HAP-1 (cell line): ENCODE measurements around the gene MRPL36.

ENCODE experiments used
- DNase-seq, 2 experiments: peaks; one replicate each; pipeline ENCODE4 v3.0.0-alpha.2; 2016 to 2020; ENCODE audit warnings: low spot score in 2 of 2
- H3K27me3 ChIP-seq: fragments of 250-450 bp; sonication (Bioruptor Pico); 2 replicates; pipeline ENCODE4 v1.5.1; 2020; ENCODE audit warnings: low read depth, mild to moderate bottlenecking, moderate library complexity
- H3K36me3 ChIP-seq: fragments of 250-450 bp; sonication (Bioruptor Pico); replicated peaks from 2 replicates; pipeline ENCODE4 v1.5.1; 2020; ENCODE audit warnings: mild to moderate bottlenecking
- H3K4me1 ChIP-seq: fragments of 250-450 bp; sonication (Bioruptor Pico); 2 replicates; pipeline ENCODE4 v1.5.1; 2020; ENCODE audit warnings: mild to moderate bottlenecking
- H3K4me3 ChIP-seq: fragments of 250-450 bp; sonication (Bioruptor Pico); 2 replicates; pipeline ENCODE4 v1.5.1; 2020; ENCODE audit warnings: mild to moderate bottlenecking, moderate library complexity
- H3K9me3 ChIP-seq: fragments of 250-450 bp; sonication (Bioruptor Pico); 2 replicates; pipeline ENCODE4 v1.5.1; 2020; ENCODE audit warnings: mild to moderate bottlenecking, moderate library complexity
- in situ Hi-C: fragments of 300-500 bp; cut with MboI; formaldehyde crosslinking; loops from 3 replicates; pipeline ENCODE4 v1.14.3; 2020; ENCODE audit warnings: low sequenced_read_pairs, inconsistent platforms, mixed read lengths

The MRPL36 gene

DNA sequence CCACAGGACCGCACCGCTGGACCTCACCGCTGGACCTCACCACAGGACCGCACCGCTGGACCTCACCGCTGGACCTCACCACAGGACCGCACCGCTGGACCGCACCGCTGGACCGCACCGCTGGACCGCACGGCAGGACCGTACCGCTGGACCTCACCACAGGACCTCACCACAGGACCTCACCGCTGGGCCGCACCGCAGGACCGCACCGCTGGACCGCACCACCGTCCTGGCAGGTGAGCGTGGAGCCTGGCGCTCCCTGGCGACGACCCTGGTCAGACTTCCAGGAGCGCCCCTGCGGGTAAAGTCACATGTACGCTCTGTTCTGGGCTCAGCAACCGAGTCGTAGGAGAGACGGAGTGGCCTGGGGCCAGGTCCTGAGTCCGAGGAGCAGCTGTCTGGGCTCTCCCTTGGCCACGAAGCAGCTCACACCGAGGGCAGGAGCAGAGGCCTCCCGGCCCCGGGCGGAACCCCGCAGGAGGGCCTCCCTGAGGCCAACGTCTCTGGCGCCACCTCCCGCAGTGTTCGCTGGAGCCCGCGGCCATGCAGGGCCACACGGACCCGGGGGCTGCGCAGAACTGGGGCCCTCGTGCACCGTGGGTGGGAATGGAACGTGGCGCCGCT, 30.5 kb downstream of the MRPL36 start:
- Histone ChIP-seq H3K27me3 (no peaks in the 10 kb centered on the region), H3K4me1 (no peaks in the 10 kb centered on the region), H3K36me3 (no peaks in the 10 kb centered on the region), H3K4me3 (no peak overlapping the region), H3K9me3 (no peaks in the 10 kb centered on the region)
- DNase-seq = no peak
- in situ Hi-C loops = no loop called here

GRCh38 chr5:1768283-1769000, 31.2 kb downstream of the MRPL36 start:
- in situ Hi-C loops = no loop called here

DNA sequence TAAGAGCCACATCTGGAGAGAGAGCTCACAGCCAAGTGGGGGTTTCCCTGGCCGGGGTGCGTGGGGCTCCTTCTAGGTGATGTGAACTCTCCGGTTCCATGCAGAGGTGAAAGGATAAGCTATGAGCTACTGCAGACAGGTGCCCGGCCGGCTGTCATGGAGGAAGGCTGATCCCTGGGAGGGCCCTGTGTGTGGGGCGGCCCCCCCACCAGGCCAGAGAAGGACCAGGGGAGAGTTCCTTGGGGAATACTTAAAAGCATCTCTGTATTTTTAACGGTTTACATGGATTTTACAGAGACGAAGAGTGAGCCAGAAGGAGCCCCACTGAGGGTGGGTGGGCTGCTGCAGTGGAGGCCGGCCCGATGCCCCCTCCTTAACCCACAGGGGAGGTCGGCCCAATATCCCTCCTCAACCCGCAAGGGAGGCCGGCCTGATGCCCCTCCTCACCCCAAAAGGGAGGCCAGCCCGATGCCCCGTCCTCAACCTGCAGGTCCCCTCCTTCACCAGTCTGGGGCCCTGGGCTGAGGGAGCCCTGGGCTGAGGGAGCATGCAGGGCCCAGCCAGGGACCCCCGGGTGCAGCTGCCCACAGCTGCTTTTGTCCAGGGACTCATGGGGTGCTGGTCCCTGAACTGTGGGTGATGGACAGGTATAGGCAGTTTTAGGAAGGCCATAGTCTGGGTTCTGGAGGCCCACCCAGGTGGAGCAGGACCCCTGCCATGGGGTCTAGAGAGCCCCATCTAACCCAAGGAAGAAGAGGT, 31.9 kb downstream of the MRPL36 start:
- in situ Hi-C loops = no loop called here
- H3K27me3 ChIP-seq = no peaks in the 10 kb centered on the region
- DNase-seq = no peak
- no peaks in the 10 kb centered on the region for H3K4me1 ChIP-seq
- H3K4me3 ChIP-seq = no peak overlapping the region
- H3K36me3 ChIP-seq = no peaks in the 10 kb centered on the region
- H3K9me3 ChIP-seq = no peaks in the 10 kb centered on the region

More at GRCh38 chr5:1768283-1769000, 31.2 kb downstream of the MRPL36 start:
- Histone ChIP-seq H3K4me1 (no peaks in the 10 kb centered on the region), H3K36me3 (no peaks in the 10 kb centered on the region), H3K27me3 (no peaks in the 10 kb centered on the region), H3K4me3 (no peak overlapping the region), H3K9me3 (no peaks in the 10 kb centered on the region)
- DNase-seq = no peak

DNA sequence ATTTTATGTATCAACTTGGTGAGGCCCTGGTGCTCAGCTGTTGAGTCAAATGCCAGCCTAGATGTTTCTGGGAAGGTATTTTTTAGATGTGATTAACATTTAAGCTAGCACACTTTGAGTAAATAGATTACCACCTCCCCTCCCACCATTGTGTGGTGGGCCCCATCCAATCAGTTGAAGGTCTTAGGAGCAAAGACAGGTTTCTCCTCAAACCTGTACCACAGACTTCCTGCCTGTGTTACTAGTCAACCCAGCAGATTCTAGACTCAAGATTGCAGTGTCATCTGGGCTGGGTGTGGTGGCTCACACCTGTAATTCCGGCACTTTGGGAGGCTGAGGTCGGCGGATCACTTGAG, 33.8 kb downstream of the MRPL36 start:
- Histone ChIP-seq H3K36me3 (no peaks in the 10 kb centered on the region), H3K9me3 (no peaks in the 10 kb centered on the region), H3K4me3 (no peak overlapping the region), H3K4me1 (no peaks in the 10 kb centered on the region), H3K27me3 (no peaks in the 10 kb centered on the region)
- in situ Hi-C loops = no loop called here
- DNase-seq = no peak

GRCh38 chr5:1765141-1765879, 34.3 kb downstream of the MRPL36 start:
- no peak overlapping the region for H3K4me3 ChIP-seq
- DNase-seq = no peak
- no peaks in the 10 kb centered on the region for H3K9me3 ChIP-seq
- H3K36me3 ChIP-seq = no peaks in the 10 kb centered on the region
- H3K27me3 ChIP-seq = no peaks in the 10 kb centered on the region
- no peaks in the 10 kb centered on the region for H3K4me1 ChIP-seq
- in situ Hi-C loops = no loop called here

- in situ Hi-C loops = no loop called here
- no peaks in the 10 kb centered on the region for H3K36me3 ChIP-seq
- DNase-seq = no peak
- H3K4me3 ChIP-seq = no peak overlapping the region
- H3K27me3 ChIP-seq = no peaks in the 10 kb centered on the region
- no peaks in the 10 kb centered on the region for H3K4me1 ChIP-seq
- no peaks in the 10 kb centered on the region for H3K9me3 ChIP-seq
Measured at GRCh38 chr5:1764606-1764960, 35.1 kb downstream of the MRPL36 start.

- in situ Hi-C loops = no loop called here
- DNase-seq = no peak
- Histone ChIP-seq H3K4me1 (no peaks in the 10 kb centered on the region), H3K27me3 (no peaks in the 10 kb centered on the region), H3K36me3 (no peaks in the 10 kb centered on the region), H3K4me3 (no peak overlapping the region), H3K9me3 (no peaks in the 10 kb centered on the region)
Measured at GRCh38 chr5:1763960-1764605, 35.6 kb downstream of the MRPL36 start.

GRCh38 chr5:1763548-1763911, 36.1 kb downstream of the MRPL36 start:
- Histone ChIP-seq H3K27me3 (no peaks in the 10 kb centered on the region), H3K4me3 (no peak overlapping the region), H3K4me1 (no peaks in the 10 kb centered on the region), H3K9me3 (no peaks in the 10 kb centered on the region), H3K36me3 (no peaks in the 10 kb centered on the region)
- DNase-seq = peak; percentile 16 to 58
- in situ Hi-C loops = no loop called here

DNA sequence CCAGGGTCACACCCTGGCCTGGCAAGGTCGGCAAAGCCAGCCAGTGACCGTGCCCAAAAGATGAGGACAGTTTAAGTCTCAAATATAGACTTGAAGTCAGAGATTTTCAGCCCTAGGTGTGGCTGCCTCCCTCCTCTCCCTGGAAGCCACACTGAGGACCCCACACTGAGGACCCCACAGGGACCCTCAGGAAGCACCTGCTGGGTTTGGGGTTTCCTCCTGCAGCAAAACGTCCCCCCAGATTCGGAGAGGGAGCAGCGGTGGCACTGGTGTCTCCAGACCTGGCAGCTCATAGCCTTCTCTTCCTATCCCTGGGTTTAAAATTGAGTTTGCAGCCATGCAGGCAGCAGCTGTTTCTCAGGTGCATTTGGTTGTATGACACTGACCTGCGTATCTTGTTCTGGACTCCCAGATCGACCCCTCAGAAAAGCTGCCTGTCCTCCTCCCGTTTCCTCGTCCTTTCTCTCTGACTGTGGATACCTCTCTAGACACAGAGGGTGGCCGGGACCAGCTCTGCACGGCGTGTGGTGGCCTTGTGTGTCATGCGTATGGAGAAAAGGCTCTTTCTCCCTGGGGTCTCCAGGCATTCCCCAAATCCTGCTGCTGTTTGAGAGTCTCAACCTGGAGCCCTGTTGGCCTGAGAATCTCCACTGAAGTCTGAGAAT, 36.6 kb downstream of the MRPL36 start:
- H3K9me3 ChIP-seq = no peaks in the 10 kb centered on the region
- H3K27me3 ChIP-seq = no peaks in the 10 kb centered on the region
- H3K36me3 ChIP-seq = no peaks in the 10 kb centered on the region
- in situ Hi-C loops = no loop called here
- H3K4me1 ChIP-seq = no peaks in the 10 kb centered on the region
- no peak overlapping the region for H3K4me3 ChIP-seq
- DNase-seq = no peak

- no peak overlapping the region for H3K4me3 ChIP-seq
- in situ Hi-C loops = no loop called here
- no peaks in the 10 kb centered on the region for H3K9me3 ChIP-seq
- H3K36me3 ChIP-seq = no peaks in the 10 kb centered on the region
- no peaks in the 10 kb centered on the region for H3K27me3 ChIP-seq
- no peak for DNase-seq
- no peaks in the 10 kb centered on the region for H3K4me1 ChIP-seq
Measured at GRCh38 chr5:1762121-1762882, 37.3 kb downstream of the MRPL36 start.

GRCh38 chr5:1761453-1761755, 38.2 kb downstream of the MRPL36 start:
- Histone ChIP-seq H3K4me1 (no peaks in the 10 kb centered on the region), H3K36me3 (no peaks in the 10 kb centered on the region), H3K4me3 (no peak overlapping the region), H3K27me3 (no peaks in the 10 kb centered on the region), H3K9me3 (no peaks in the 10 kb centered on the region)
- DNase-seq = no peak
- in situ Hi-C loops = no loop called here

- H3K4me1 ChIP-seq = no peaks in the 10 kb centered on the region
- DNase-seq = no peak
- H3K27me3 ChIP-seq = no peaks in the 10 kb centered on the region
- in situ Hi-C loops = no loop called here
- no peak overlapping the region for H3K4me3 ChIP-seq
- no peaks in the 10 kb centered on the region for H3K9me3 ChIP-seq
- no peaks in the 10 kb centered on the region for H3K36me3 ChIP-seq
Measured at GRCh38 chr5:1760656-1761452, 38.8 kb downstream of the MRPL36 start.
